Stomach (tissue), 4 donors: Measurements from ENCODE around the gene PARD6G.

Experiments used
- CTCF ChIP-seq, 7 experiments: fragments of 450-650 bp in 4 of 7; fragments of 200-600 bp in 3 of 7; sonication (generic) in 3 of 7; IDR thresholded peaks; one replicate each; pipeline ENCODE4 v1.5.1; 2016 to 2019; ENCODE audit warnings: antibody characterized with exemption in 7 of 7, control low read depth in 2 of 7, mild to moderate bottlenecking in 1 of 7
- EP300 ChIP-seq: sonication (generic); formaldehyde crosslinking; IDR thresholded peaks from one replicate; pipeline ENCODE4 v1.6.1; 2017; ENCODE audit warnings: antibody characterized with exemption
- POLR2AphosphoS5 ChIP-seq, 3 donors: sonication (generic); formaldehyde crosslinking; IDR thresholded peaks; one replicate each; pipeline ENCODE4 v1.6.1; 2016; ENCODE audit warnings: antibody characterized with exemption in 3 of 3

GRCh38 chr18:80205294-80205693 lies 42.0 kb downstream of the PARD6G start:
- TF ChIP-seq CTCF (IDR thresholded peaks at IDR 0.05): no peak
- no peak for TF ChIP-seq EP300
- TF ChIP-seq POLR2AphosphoS5 (IDR thresholded peaks at IDR 0.05): no peak
